NCI-H2227 treated with DMSO at 0.1 percent for 48 hours (cell line): Measurements from ENCODE around the gene GMDS.
"Not testable (repeated sequence)": the region's sequence is repeated elsewhere in the genome, so short reads cannot be mapped to it uniquely, and the experiment has no call there.

Experiments
- DNase-seq: peaks from one replicate; lab custom pipeline; 2025; lab: John Stamatoyannopoulos, UW

The GMDS gene

GRCh38 chr6:1708820-1709219 is 536.6 kb downstream of the GMDS start:
- no peak for DNase-seq

DNA sequence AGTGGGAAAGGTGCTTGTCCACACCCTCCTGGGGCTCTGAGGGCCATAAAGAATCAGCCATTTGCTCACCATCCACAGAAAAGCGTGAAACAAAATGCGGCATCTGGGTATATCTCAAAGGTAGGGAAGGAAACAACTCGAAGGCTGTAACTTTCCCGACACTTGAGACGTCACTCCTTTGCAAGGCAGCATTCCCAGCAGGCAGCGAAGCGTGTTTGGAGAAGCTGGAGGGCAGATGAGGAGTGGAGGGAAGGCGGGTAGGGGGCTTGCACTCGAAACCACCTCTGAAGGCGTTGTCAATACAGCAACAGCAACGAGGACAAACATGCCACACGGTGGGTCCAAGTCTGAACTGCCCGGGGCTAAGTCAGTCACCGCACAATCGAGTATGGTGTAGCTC is 537.3 kb downstream of the GMDS start:
- DNase-seq, result no peak

- DNase-seq, result no peak
These were observed 539.8 kb downstream of the GMDS start for GRCh38 chr6:1705630-1706029.

GRCh38 chr6:1705183-1705582 is 540.2 kb downstream of the GMDS start:
- DNase-seq, result no peak

- no peak for DNase-seq
These were observed 540.7 kb downstream of the GMDS start for GRCh38 chr6:1704711-1705110.

DNA sequence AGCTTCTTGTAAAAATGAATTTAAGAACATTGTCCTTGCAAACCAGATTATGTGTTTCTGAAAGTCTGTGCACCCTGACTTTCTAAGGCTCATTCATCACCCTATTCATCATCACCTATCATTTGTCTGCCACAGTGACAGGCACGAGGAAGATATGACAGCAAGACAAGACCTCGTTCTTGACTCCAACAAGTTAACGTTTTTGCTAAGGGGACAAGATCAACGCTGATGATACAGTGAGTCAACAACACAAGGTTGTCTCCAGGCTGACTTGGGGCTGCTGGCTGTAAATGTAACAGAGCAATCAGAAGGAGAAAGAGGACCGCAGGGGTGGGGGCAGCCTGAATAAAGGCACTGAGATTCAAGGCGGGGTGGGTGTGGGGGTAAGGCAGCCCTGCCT is 541.5 kb downstream of the GMDS start:
- no peak for DNase-seq

- DNase-seq, result no peak
These were observed 542.1 kb downstream of the GMDS start for GRCh38 chr6:1703091-1703855.

DNA sequence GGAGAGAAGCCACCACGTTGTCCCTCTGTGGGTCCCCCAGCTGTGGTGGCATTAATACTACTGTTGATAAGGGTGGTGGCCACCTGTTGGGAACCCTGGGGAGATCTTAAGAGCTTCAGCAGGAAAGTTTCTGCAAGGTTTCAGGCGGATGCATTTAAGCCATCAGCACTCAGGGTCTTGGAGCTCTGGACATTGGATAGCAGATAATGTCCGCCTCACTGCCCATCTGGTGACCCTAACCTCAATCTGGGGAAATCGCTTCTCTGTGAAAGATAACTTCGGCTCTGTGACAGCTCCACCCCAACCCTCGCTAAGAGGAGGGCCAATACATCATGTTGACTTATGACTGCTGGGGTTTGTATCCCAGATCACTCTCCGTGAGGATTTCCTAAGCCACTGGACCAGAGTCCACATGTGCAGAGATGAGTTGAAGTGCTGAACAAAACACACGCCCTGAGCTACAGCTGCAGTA is 542.8 kb downstream of the GMDS start:
- no peak for DNase-seq

DNA sequence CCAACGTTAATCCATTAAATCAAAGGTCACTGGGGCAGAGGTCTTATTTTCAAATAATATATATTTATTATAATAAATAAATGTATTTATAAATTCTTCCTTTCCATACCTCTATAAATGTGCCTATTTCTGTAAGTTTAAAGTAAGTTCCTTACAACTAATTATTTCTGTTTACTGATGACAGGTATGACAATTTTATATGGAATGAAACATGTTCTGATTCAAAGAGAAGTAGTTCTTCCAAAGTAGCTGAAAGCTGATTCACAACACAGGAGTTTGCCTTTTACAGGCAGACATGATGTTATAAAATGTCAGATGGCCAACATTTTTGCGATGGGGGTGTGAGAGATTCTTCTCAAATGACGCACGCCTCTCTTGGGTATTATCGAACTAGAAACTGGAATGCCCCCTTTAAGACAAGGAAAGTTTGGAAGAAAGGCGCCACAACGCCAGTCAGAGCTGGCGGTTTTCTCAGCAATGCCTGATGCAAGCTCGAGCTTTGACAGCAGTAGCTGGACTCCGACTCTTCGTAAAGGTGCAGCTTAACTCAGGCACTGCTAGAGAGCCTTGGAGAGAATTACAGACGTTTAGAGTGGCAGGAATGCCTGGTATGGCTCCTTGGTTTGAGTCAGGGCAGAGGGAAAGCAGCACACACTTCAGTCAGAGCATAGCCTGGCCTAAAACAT is 543.6 kb downstream of the GMDS start:
- no peak for DNase-seq

GRCh38 chr6:1700278-1700967 is 545.0 kb downstream of the GMDS start:
- no peak for DNase-seq

GRCh38 chr6:1698527-1698926 is 546.9 kb downstream of the GMDS start:
- no peak for DNase-seq

- no peak for DNase-seq
These were observed 547.6 kb downstream of the GMDS start for GRCh38 chr6:1697688-1698351.

GRCh38 chr6:1696463-1696850 is 548.9 kb downstream of the GMDS start:
- no peak for DNase-seq

GRCh38 chr6:1695546-1696462 is 549.6 kb downstream of the GMDS start:
- DNase-seq, result no peak

- DNase-seq, result not testable (repeated sequence)
These were observed 553.6 kb downstream of the GMDS start for GRCh38 chr6:1691828-1692227.

- DNase-seq, result not testable (repeated sequence)
These were observed 554.7 kb downstream of the GMDS start for GRCh38 chr6:1690656-1691055.

DNA sequence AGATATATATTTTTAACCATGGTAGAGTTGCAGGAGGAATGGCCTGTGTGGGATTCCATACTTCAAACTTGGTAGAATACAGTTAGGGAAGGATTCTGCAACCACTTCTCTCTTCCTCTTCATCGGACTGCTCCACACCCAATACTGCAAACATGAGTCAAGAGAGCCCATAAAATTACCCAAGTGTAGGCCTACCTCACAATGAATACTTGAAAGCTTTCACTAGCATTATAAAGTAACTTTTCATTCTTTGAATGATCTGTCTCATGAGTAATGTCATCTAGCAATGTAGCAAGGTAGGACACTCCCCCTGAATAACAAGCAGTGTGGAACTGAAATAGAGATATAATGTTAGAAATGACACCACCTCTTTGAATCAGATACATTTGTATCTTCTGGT is 556.3 kb downstream of the GMDS start:
- DNase-seq, result no peak

DNA sequence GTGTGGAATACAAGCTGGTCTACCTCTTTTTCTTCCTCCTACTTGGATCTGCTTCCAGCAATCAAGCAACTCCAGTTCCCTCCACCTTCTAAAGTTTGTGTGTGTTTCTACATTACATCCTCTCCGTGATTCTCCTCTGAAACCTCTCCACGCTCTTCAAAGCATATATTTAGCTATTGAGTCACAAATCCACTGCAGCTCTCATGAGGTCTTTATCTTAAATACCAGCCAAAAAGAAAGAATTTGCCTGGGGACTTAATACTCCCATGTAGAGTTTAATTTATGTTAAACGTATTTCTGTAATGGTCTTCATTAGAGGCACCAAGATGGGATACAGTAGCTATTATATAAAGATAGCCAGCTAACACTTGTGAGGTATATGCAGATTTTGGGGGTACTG is 557.0 kb downstream of the GMDS start:
- DNase-seq, result no peak

- no peak for DNase-seq
These were observed 558.0 kb downstream of the GMDS start for GRCh38 chr6:1687402-1687801.

- DNase-seq, result no peak
These were observed 559.0 kb downstream of the GMDS start for GRCh38 chr6:1686117-1687098.
